NCI-H2196 treated with DMSO at 0.1 percent for 48 hours (cell line): ENCODE data around the gene MAFG.

ENCODE experiments used
- DNase-seq: peaks from one replicate; lab custom pipeline; 2025; ENCODE audit not compliant: unreplicated experiment; lab: John Stamatoyannopoulos, UW

Gene MAFG

DNA sequence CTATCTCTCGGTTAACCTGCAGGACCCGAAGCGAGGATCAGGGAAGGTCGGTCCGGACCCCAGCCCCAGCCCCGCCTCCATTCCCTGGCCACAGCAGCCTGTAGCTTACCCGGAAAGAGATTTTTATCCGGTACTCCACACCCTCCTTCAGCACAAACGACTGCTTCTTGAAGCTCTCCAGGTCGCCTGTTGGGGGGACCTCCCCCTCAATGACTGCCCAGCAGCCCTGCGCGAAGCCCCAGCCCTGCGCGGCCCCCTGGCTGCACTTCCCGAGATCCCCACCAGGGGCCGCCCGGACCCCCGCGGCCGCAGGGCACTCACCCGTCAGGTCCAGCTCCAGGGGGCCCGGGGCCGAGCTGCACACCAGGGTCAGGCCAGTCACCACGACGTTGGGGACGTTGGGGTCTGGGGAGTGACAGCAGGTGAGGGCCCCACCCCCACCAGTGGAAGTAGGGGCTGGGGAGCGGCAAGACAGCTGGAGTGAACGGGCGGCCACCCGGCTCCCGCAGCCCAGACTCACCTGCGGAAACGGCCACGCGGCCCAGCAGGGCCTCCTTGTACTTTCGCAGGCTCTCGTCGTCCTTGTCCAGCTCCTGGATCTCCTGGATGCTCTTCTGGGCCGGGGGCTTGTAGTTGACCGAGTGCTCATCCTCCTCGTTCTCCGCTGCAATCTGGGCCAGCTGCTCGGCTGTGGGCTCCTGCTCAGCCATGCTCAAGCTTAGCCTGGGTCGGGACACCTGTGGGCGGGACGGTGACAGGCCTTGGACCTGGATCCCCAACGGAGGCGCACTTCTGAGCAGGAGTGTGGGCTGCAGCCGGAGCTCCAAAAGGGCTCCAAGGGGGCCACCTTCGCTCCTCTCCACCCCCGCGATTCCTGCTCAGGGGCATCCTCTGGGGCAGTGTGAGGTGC lies 58.1 kb downstream of the MAFG start:
- no peak for DNase-seq

DNA sequence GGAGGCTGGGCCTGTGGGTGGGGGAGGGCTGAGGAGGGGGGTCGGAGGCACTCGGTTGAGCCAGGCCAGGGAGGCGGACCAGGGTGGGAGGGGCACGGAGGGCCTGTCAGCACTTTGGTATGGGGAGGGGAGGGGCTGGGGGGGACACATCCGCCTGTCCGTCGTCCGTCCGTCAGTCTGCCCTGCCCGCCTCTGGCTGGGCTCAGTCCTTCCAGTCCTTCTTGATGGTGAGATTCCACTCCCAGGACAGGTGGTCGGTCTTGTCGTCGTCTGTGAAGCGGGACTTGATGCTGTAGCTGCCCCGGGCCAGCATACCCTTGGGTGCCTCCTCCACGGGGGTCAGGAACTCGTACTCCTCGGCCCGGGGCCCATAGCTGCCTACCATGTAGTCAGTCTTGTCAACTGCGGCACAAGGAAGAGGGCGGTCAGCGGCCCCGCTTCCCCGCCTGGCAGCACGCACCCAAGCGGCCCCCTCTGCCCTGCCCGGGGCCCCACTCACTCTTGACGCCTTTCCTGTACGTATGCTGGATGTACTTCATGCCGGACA lies 58.8 kb downstream of the MAFG start:
- no peak for DNase-seq
